RWPE1 (cell line): Measurements from ENCODE around the gene C19orf12.

ENCODE experiments used
- CTCF ChIA-PET: fragments of 350-600 bp; sonication (Branson Sonifier 250); formaldehyde crosslinking; extraction: SDS; loops from one replicate; lab custom pipeline; 2021; lab: Yijun Ruan, JAX
- POLR2A ChIA-PET: fragments of 400-600 bp; formaldehyde crosslinking; extraction: SDS; loops from one replicate; lab custom pipeline; 2020; ENCODE audit warnings: antibody characterized with exemption; ENCODE audit not compliant: low non-redundant PET; lab: Yijun Ruan, JAX
- DNase-seq: peaks from one replicate; pipeline ENCODE4 v3.0.0; 2012; ENCODE audit warnings: low spot score
- H3K27ac ChIP-seq: fragments of 450-650 bp; 2 replicates; pipeline ENCODE4 v1.5.1; 2017
- CTCF ChIP-seq: fragments of 450-650 bp; conservative IDR thresholded peaks from 2 replicates; pipeline ENCODE4 v1.5.1; 2017; ENCODE audit warnings: low read depth, mild to moderate bottlenecking

The C19orf12 gene

DNA sequence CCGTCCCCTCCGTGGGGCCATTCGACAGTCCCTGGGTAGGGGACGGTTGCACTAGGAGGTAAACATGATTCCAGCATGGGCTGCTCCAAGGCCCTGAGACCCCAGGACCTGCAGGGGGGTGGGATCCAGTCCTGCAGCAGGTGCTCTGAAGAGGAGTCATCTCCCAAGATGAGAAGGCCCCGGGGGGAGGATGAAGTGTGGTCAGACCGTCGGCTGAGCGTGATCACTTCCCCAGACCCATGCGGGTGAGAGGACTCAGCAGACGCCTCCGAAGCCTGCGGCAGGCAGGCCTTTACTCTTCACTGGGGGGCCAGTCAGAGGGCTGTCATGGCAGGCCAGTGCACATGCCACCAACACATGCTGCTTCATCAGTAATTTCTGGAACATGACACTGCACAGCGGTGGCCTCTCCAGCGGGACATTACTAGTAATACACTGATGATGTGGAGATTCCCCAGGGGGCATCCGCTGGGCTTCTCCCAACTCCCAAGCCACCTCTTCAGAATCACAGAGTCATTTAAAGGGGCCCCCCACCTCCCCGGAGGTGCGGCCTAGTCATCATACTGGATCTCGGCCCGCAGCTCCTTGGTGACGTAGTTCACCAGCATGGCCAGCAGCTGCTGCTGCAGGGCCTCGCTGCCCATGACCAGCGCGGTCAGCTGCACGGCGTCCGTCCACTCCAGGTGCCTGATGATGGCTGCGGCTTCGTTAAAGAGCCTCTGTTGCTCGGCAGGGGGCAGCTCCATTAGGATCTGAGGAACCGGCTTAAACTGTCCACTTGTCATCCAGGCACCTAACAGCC lies 12.7 kb downstream of the C19orf12 start:
- ChIA-PET CTCF (interaction anchor here (1.1 kb wide), 2 partner anchors 14 to 160 kb away, joined by 3 read pairs; no protein-coding TSS in a partner anchor), POLR2A (no interaction called here)
- H3K27ac ChIP-seq = no peak overlapping the region
- DNase-seq = no peak
- TF ChIP-seq CTCF = no peak

- TF ChIP-seq CTCF = no peak
- no peak overlapping the region for H3K27ac ChIP-seq
- ChIA-PET CTCF (interaction anchor here (0.9 kb wide), 1 partner anchor 16 kb away, joined by 3 read pairs; no protein-coding TSS in a partner anchor), POLR2A (no interaction called here)
- DNase-seq = no peak
Measured at GRCh38 chr19:29700498-29700897, 14.6 kb downstream of the C19orf12 start.

DNA sequence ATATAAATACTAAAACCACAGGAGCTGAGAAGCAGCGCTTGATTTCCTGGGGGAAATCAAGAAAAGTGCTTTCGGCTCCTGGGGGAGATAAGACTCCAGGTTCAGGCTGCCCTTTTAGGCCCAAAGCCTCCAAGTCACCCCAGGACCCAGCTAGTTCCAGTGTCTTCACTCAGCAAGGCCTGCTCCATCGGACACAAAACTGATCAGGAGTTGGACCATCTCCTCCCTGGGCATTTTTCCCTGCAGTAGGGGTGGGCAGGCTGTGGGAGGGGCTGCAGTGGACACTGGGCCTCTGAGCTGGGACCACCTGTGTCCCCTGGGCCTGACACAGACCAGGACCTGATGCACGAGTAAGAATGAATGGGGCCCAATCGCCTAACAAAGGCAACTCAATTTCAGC lies 15.2 kb downstream of the C19orf12 start:
- ChIA-PET CTCF (interaction anchor here (0.6 to 0.8 kb wide), 2 partner anchors 86 to 90 kb away, joined by 3 to 5 read pairs; no protein-coding TSS in a partner anchor), POLR2A (no interaction called here)
- TF ChIP-seq CTCF = no peak
- no peak overlapping the region for H3K27ac ChIP-seq
- no peak for DNase-seq

DNA sequence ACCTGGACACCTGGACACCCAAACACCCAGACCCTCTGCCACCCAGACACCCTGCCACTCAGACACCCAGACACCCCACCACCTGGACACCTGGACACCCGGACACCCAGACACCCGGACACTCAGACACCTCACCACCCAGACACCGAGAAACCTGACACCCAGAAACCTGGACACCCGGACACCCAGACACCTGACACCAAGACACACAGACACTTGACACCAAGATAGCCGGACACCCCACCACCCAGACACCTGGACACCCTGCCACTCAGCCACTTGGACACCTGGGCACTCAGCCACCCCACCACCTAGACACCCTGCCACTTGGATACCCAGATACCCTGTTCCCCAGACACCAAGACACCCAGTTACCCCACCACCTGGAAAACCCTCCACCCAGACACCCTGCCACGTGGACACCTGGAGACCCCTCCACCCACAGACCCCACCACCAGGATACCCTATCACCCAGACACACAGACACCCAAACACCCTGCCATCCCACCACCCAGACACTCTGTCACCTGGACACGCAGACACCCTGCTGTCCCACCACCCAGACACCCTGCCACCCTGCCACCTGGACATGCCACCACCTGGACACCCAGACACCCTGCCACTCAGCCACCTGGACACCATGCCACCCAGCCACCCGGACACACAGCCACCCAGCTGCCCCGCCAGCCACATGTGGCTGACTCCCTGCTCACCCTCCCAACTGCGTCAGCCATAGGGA lies 17.4 kb downstream of the C19orf12 start:
- no peak for DNase-seq
- no peak for TF ChIP-seq CTCF
- H3K27ac ChIP-seq = no peak overlapping the region

DNA sequence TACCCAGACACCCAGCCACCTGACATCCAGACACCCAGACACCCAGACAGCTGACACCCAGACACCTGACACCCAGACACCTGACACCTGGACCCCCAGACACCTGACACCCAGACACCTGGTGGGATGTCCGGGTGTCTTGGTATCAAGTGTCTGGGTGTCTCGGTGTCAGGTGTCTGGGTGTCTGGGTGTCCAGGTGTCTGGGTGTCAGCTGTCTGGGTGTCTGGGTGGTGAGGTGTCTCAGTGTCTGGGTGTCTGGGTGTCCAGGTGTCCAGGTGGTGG lies 18.6 kb downstream of the C19orf12 start:
- TF ChIP-seq CTCF = no peak
- DNase-seq = no peak
- CTCF ChIA-PET = no interaction called here
- no peak overlapping the region for H3K27ac ChIP-seq
- POLR2A ChIA-PET = no interaction called here

More for the DNA sequence above, 17.4 kb downstream of the C19orf12 start:
- ChIA-PET POLR2A (no interaction called here), CTCF (no interaction called here)

GRCh38 chr19:29695765-29696564 lies 19.1 kb downstream of the C19orf12 start:
- no peak overlapping the region for H3K27ac ChIP-seq
- CTCF ChIA-PET = no interaction called here
- DNase-seq = no peak
- no peak for TF ChIP-seq CTCF
- POLR2A ChIA-PET = no interaction called here
